Activated T-helper 1 cell treated with anti-CD3 and anti-CD28 coated beads, Interleukin-12 subunit alpha, Interleukin-12 subunit beta, Interleukin-2, Interleukin-4 antibody, amounts not matched to agents 30 ng/mL and 10 ng/mL and 1 ng/mL, durations not matched to agents 14 hours and 24 hours and 36 hours (primary cell): Measurements from ENCODE around the gene C19orf81. TPM values are rescaled to one million over a fixed set of nuclear protein-coding genes. Genes with fewer than 3 reads are reported as not detected.

Experiments
- DNase-seq: peaks from one replicate; pipeline ENCODE4 v3.0.0; 2021; ENCODE audit warnings: low spot score
- H3K27ac Mint-ChIP-seq: one replicate; pipeline ENCODE4 v1.8.0; 2021; ENCODE audit warnings: mild to moderate bottlenecking, mixed read lengths
- H3K27me3 Mint-ChIP-seq: one replicate; pipeline ENCODE4 v1.8.0; 2022; ENCODE audit warnings: mild to moderate bottlenecking, moderate library complexity, mixed read lengths; ENCODE audit not compliant: insufficient read depth
- H3K36me3 Mint-ChIP-seq: one replicate; pipeline ENCODE4 v1.8.0; 2021; ENCODE audit warnings: low read depth, mixed read lengths
- H3K4me1 Mint-ChIP-seq: one replicate; pipeline ENCODE4 v1.8.0; 2021; ENCODE audit warnings: low read depth, mixed read lengths
- H3K4me3 Mint-ChIP-seq: one replicate; pipeline ENCODE4 v1.8.0; 2021; ENCODE audit warnings: mild to moderate bottlenecking, moderate library complexity, mixed read lengths
- H3K9me3 Mint-ChIP-seq: one replicate; pipeline ENCODE4 v1.8.0; 2021; ENCODE audit warnings: mixed read lengths
- intact Hi-C: fragments of 100-400 bp; cut with micrococcal nuclease; formaldehyde crosslinking; loops from one replicate; pipeline ENCODE4 v1.15.1; 2024
- total RNA-seq: library from RNA; stranded (reverse); gene quantifications from 2 replicates; pipeline ENCODE4 v1.2.3, GENCODE V29; 2022

The C19orf81 gene
- total RNA-seq, 1 donor from 2014 or later: not detected

DNA sequence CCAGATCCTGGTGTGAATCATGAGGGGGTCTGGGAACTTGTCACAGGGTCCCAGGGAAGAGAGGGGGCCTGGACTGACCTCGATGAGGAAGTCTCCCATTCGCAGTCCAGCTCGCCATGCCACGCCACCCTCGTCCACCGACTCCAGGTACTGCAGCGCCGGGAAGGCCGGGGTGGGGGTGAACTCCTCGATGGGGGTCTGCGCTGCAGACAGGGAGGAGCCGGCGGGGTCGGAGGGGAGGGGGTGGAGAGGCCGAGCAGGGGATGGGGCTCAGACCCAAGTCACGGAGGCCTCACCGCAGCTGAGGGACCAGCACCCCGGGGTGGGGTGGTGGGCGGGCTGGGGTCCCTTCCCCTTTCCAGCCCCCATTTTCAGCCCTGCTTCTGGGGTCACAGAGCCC lies 39.5 kb downstream of the C19orf81 start:
- no peak overlapping the region for H3K27ac Mint-ChIP-seq
- H3K36me3 Mint-ChIP-seq: no peaks in the 10 kb centered on the region
- peaks cover 12% of the 10 kb centered on the region for H3K27me3 Mint-ChIP-seq
- DNase-seq: no peak
- no peaks in the 10 kb centered on the region for H3K4me1 Mint-ChIP-seq
- no peaks in the 10 kb centered on the region for H3K9me3 Mint-ChIP-seq
- no peak overlapping the region for H3K4me3 Mint-ChIP-seq
- intact Hi-C loops: no loop called here

- intact Hi-C loops: no loop called here
- Mint-ChIP-seq H3K9me3 (no peaks in the 10 kb centered on the region), H3K36me3 (no peaks in the 10 kb centered on the region), H3K4me1 (no peaks in the 10 kb centered on the region), H3K27me3 (peaks cover 14% of the 10 kb centered on the region), H3K27ac (no peak overlapping the region), H3K4me3 (no peak overlapping the region)
- DNase-seq: no peak
Observed at GRCh38 chr19:50690439-50690838, 41.2 kb downstream of the C19orf81 start.

GRCh38 chr19:50693064-50693975 lies 44.1 kb downstream of the C19orf81 start:
- no peak overlapping the region for H3K27ac Mint-ChIP-seq
- intact Hi-C loops: no loop called here

GRCh38 chr19:50694815-50695145 lies 45.5 kb downstream of the C19orf81 start:
- H3K27me3 Mint-ChIP-seq: peaks cover 13% of the 10 kb centered on the region
- no peak for DNase-seq
- H3K4me3 Mint-ChIP-seq: no peak overlapping the region
- H3K9me3 Mint-ChIP-seq: no peaks in the 10 kb centered on the region
- intact Hi-C loops: no loop called here
- H3K4me1 Mint-ChIP-seq: no peaks in the 10 kb centered on the region
- no peak overlapping the region for H3K27ac Mint-ChIP-seq
- H3K36me3 Mint-ChIP-seq: no peaks in the 10 kb centered on the region

More at GRCh38 chr19:50693064-50693975, 44.1 kb downstream of the C19orf81 start:
- Mint-ChIP-seq H3K4me3 (no peak overlapping the region), H3K36me3 (no peaks in the 10 kb centered on the region), H3K9me3 (no peaks in the 10 kb centered on the region), H3K4me1 (no peaks in the 10 kb centered on the region), H3K27me3 (peaks cover 15% of the 10 kb centered on the region)
- DNase-seq: no peak

DNA sequence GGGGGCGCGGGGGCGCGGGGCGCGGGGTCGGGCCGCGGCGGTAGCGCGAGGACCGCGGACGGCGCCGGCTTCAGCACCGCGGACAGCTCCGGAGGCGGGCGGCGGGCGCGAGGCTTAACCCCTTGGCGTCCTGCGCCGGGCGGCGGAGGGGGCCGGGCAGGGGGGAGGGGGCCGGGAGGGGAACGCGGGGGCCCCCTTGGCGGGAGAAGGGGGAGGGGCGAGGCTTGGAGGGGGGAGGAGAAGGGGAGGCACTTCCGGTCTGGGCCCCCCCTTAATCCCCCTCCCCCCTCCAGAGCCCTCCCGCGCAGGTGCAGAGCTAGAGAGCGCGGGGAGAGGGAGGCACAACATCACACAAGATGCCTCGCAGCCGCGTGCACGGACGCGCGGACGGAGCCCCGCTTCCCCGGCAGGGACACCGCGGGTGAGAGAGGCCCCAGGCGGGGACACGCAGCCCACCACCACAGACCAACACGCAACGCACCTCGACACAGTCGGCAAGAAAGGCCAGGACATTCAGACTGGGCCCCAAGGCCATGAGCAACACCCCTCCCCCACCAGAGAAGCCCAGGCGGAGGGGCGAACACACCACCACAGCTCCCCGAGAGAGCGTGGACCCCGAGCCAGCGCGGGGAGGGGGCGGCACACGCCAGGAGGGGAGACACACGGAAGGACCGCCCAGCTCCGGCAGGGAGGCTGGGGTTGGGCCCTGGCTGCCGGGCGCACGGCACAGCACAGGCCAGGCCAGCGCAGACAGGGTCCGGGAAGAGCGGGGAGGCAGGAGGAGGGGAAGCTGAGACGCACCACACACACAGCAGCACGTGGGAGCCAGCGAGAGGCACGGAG lies 46.2 kb downstream of the C19orf81 start:
- H3K27ac Mint-ChIP-seq: no peak overlapping the region
- intact Hi-C loops: no loop called here
- H3K4me1 Mint-ChIP-seq: no peaks in the 10 kb centered on the region
- H3K4me3 Mint-ChIP-seq: no peak overlapping the region
- no peaks in the 10 kb centered on the region for H3K9me3 Mint-ChIP-seq
- H3K36me3 Mint-ChIP-seq: no peaks in the 10 kb centered on the region
- no peak for DNase-seq
- H3K27me3 Mint-ChIP-seq: peaks cover 13% of the 10 kb centered on the region

DNA sequence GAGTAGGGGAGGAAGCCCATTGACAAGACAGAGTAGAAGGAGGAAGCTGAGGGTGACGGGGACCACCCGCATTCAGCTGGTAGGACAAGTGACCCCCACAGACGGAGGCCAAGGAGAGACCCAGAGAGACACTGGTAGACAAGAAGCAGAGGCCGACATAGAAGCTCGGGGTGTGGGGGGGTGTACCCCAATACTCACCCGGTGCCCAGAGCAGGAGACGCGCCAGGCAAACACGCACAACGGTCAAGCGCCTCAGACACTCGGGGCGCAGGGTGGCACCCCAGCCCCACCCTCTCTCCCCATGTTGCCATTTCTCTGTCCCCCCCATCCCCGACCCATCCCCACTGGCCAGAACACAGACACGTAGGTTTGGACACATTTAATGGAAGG lies 46.8 kb downstream of the C19orf81 start:
- Mint-ChIP-seq H3K9me3 (no peaks in the 10 kb centered on the region), H3K36me3 (no peaks in the 10 kb centered on the region), H3K4me3 (no peak overlapping the region), H3K27ac (no peak overlapping the region), H3K27me3 (peaks cover 11% of the 10 kb centered on the region), H3K4me1 (no peaks in the 10 kb centered on the region)
- no peak for DNase-seq
- intact Hi-C loops: no loop called here

DNA sequence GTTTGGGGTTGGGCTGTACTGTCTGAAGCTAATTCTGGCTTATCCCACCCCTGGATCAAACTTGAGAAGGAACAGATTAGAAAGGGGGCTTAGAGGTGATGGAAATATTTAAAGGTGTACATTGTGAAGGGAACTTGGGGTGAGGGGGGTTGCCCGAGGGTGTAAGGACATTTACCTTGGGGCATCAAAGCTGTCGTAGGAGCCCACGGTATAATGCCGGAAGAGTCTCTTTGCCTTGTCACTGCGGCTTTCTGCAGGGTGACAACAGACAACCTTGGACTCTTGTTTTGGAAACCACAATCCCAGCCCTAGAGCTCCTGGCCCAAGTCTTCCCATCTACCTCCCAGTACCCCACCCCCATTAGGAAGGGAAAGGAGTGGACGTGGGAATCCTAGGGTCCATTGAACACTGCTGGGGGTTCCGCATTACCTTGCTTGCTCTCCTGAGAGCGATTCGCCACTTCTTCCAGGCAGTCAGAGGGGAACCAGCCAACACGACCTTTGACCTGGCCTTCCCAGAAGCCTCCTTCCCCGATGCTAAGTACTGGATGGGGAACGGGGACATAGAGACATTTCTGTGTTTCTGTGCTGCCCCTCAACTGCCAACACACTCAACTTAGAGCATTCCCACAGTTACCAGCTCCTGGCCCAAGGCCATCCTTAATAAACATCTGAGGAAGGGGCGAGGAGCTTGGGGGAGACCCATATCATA lies 48.3 kb downstream of the C19orf81 start:
- no peak for DNase-seq
- Mint-ChIP-seq H3K4me1 (no peaks in the 10 kb centered on the region), H3K9me3 (no peaks in the 10 kb centered on the region), H3K27ac (no peak overlapping the region), H3K27me3 (peaks cover 11% of the 10 kb centered on the region), H3K36me3 (no peaks in the 10 kb centered on the region), H3K4me3 (no peak overlapping the region)
- intact Hi-C loops: no loop called here

- Mint-ChIP-seq H3K9me3 (no peaks in the 10 kb centered on the region), H3K27me3 (peaks cover 14% of the 10 kb centered on the region), H3K36me3 (no peaks in the 10 kb centered on the region)
Observed at GRCh38 chr19:50701367-50701985, 52.2 kb downstream of the C19orf81 start.

DNA sequence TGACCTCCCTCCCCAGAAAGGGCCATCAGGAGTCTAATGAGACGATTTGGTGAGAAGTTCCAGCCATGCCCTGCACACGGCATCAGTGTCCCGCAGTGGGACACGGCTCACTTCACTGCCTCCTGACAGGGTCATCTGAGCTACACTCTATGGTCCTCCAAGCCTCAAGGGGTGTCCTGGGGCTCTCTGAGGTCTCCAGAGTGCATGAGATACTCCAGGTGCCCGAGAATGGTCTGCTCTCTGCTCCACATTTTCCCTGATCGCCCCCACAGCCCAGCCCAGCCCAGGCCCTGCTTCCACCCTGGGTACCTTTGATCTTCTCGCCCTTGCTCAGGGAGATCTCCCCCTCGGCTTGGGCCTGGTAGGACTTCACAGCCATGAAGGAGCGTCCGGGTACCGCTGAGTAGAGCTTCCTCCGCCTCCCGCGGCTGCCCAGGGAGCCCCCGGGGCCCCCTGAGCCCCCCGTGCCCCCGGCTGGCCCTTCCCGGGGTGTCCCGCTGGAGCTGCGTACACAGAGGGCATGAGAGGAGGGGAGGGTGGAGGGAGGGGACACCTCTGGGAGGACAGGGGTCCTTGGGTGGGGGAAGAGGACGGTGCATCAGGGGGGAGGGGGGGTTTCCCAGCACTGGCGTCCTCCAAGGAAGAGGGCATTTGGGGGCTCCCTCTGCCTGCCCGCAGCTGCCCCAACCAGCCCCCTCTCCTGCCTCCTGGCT lies 53.1 kb downstream of the C19orf81 start:
- H3K27me3 Mint-ChIP-seq: peaks cover 13% of the 10 kb centered on the region
- H3K4me3 Mint-ChIP-seq: no peak overlapping the region
- DNase-seq: no peak
- no peaks in the 10 kb centered on the region for H3K9me3 Mint-ChIP-seq
- no peak overlapping the region for H3K27ac Mint-ChIP-seq
- intact Hi-C loops: no loop called here
- no peaks in the 10 kb centered on the region for H3K4me1 Mint-ChIP-seq
- no peaks in the 10 kb centered on the region for H3K36me3 Mint-ChIP-seq

More at GRCh38 chr19:50701367-50701985, 52.2 kb downstream of the C19orf81 start:
- DNase-seq: no peak
- Mint-ChIP-seq H3K27ac (no peak overlapping the region), H3K4me1 (no peaks in the 10 kb centered on the region), H3K4me3 (no peak overlapping the region)
- intact Hi-C loops: no loop called here

GRCh38 chr19:50702871-50703829 lies 53.9 kb downstream of the C19orf81 start:
- no peak for DNase-seq
- no peaks in the 10 kb centered on the region for H3K36me3 Mint-ChIP-seq
- H3K9me3 Mint-ChIP-seq: no peaks in the 10 kb centered on the region
- no peak overlapping the region for H3K27ac Mint-ChIP-seq
- H3K4me1 Mint-ChIP-seq: no peaks in the 10 kb centered on the region
- H3K4me3 Mint-ChIP-seq: no peak overlapping the region
- peaks cover 13% of the 10 kb centered on the region for H3K27me3 Mint-ChIP-seq
- intact Hi-C loops: no loop called here
